Dermis microvascular lymphatic vessel endothelial cell (primary cell): ENCODE results near the gene GPRIN3. TPM values are rescaled to one million over a fixed set of nuclear protein-coding genes. Genes with fewer than 3 reads are reported as not detected.
"Not testable (repeated sequence)": the region's sequence is repeated elsewhere in the genome, so short reads cannot be mapped to it uniquely, and the experiment has no call there.

Experiments used
- DNase-seq, 2 donors: peaks; one replicate each; pipeline versions ENCODE4 v3.0.0 to v3.0.0-alpha.2; 2010; ENCODE audit warnings: low read depth in 2 of 2
- total RNA-seq: library from RNA; depleted of rRNA; stranded (reverse); fragments of >200 nt; gene quantifications from 2 replicates; pipeline ENCODE4 v1.2.1, GENCODE V29; 2014

The GPRIN3 gene
- total RNA-seq, 1 donor from 2014 or later, result 1.0 TPM

GRCh38 chr4:89257376-89257775, 50.2 kb downstream of the GPRIN3 start:
- no peak for DNase-seq

- DNase-seq, result no peak
These were observed 51.3 kb downstream of the GPRIN3 start for GRCh38 chr4:89256203-89256800.

GRCh38 chr4:89254847-89255246, 52.8 kb downstream of the GPRIN3 start:
- DNase-seq, result peak; percentile 21 to 40

- DNase-seq, result not testable (repeated sequence)
These were observed 53.3 kb downstream of the GPRIN3 start for GRCh38 chr4:89254347-89254746.

GRCh38 chr4:89253935-89254334, 53.7 kb downstream of the GPRIN3 start:
- DNase-seq, result no peak

- no peak for DNase-seq
These were observed 54.3 kb downstream of the GPRIN3 start for GRCh38 chr4:89253311-89253710.

GRCh38 chr4:89251396-89251795, 56.2 kb downstream of the GPRIN3 start:
- no peak for DNase-seq

GRCh38 chr4:89249716-89250361, 57.8 kb downstream of the GPRIN3 start:
- no peak for DNase-seq

GRCh38 chr4:89249313-89249712, 58.3 kb downstream of the GPRIN3 start:
- DNase-seq, result no peak

GRCh38 chr4:89248879-89249281, 58.7 kb downstream of the GPRIN3 start:
- no peak for DNase-seq

- no peak for DNase-seq
These were observed 59.6 kb downstream of the GPRIN3 start for GRCh38 chr4:89247951-89248350.

- no peak for DNase-seq
These were observed 62.1 kb downstream of the GPRIN3 start for GRCh38 chr4:89245459-89245858.

GRCh38 chr4:89243733-89244252, 63.8 kb downstream of the GPRIN3 start:
- no peak for DNase-seq

- no peak for DNase-seq
These were observed 64.5 kb downstream of the GPRIN3 start for GRCh38 chr4:89242864-89243732.

GRCh38 chr4:89242216-89242615, 65.4 kb downstream of the GPRIN3 start:
- no peak for DNase-seq

- no peak for DNase-seq
These were observed 77.3 kb downstream of the GPRIN3 start for GRCh38 chr4:89230271-89230670.

- DNase-seq, result peak; percentile 72 to 77
These were observed 80.7 kb downstream of the GPRIN3 start for GRCh38 chr4:89226665-89227574.

- DNase-seq, result peak; percentile 38 to 63
These were observed 85.4 kb downstream of the GPRIN3 start for GRCh38 chr4:89222170-89222569.

- DNase-seq, result no peak
These were observed 86.3 kb downstream of the GPRIN3 start for GRCh38 chr4:89221167-89221867.

- no peak for DNase-seq
These were observed 89.0 kb downstream of the GPRIN3 start for GRCh38 chr4:89218587-89218986.

- no peak for DNase-seq
These were observed 90.0 kb downstream of the GPRIN3 start for GRCh38 chr4:89217604-89218003.
